Smooth muscle cell of the brain vasculature (primary cell): ENCODE results near the gene SOX5.
"Not testable (repeated sequence)": the region's sequence is repeated elsewhere in the genome, so short reads cannot be mapped to it uniquely, and the experiment has no call there.

ENCODE experiments used
- DNase-seq: peaks from one replicate; pipeline ENCODE4 v3.0.0-alpha.2; 2012; ENCODE audit warnings: low read depth, low spot score

The SOX5 gene

GRCh38 chr12:23757541-23757962 is 191.9 kb downstream of the SOX5 start:
- DNase-seq = no peak

GRCh38 chr12:23756416-23756815 is 193.1 kb downstream of the SOX5 start:
- DNase-seq = no peak

DNA sequence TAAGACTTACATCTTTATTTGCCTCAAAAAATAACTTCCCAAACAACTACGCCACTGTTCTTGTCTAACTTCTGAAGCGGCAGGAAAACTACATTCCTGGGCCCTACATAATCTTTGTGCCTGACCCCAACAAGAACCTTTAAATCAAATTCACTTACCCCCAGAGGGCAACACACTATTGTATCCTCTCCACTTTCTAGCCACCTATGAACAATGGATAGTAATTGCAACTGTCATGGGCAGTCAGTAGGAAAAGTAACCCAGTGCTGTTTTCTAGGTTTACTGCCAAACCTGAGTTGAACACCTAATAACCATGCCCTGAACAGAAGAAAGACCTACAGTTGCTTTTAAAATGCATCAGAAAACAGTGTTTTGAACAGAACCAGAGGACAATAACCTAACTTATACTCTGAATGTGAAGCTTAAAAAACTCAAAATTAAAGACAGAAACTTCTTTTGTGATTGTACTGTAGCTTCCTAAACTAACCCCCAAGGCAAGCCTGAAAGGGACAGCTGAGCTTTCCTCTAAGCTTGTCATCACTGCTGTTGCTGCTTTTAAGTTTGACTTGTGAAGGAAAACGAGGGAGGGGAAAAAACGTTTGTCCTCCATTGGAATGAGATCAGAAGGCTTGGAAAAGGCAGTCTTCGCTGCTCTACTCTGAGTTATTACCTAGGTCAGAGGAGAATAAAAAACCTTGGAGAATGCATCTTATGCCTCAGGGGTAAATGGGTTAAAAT is 195.7 kb downstream of the SOX5 start:
- DNase-seq = no peak

DNA sequence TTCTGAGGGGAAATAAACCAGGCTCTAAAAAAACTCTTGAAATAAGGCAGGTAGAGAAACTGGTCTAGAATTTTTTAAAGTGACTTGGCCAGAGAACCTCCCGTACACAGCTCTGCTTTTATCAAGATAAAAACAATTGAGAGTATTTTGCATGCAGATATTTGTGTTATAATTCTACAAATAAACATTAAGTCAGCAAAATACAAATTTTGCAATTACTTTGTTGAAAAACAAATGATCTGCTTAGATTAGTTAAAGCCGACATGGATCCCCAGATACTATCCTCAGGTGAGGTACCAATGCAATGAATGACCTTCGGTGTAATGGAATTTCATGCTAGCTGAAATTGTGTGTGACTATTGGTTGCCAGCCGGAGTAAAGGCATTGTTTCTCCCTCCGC is 197.2 kb downstream of the SOX5 start:
- no peak for DNase-seq

DNA sequence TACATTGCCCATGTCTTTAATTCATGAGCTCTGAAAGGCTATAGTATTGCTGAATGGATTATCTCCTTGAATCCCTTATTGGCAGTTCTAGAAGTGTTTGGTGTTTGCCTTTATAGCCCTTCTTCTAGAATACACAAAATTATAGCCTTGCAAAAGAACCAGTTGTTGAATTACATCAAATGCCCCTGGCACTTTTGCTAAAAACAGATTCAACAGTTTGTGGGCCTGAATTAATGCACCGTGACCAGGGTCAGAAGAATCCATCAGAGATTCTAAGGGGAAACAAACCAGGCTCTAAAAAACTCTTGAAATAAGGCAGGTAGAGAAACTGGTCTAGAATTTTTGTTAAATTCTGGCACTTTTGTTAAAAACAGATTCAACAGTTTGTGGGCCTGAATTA is 197.8 kb downstream of the SOX5 start:
- no peak for DNase-seq

DNA sequence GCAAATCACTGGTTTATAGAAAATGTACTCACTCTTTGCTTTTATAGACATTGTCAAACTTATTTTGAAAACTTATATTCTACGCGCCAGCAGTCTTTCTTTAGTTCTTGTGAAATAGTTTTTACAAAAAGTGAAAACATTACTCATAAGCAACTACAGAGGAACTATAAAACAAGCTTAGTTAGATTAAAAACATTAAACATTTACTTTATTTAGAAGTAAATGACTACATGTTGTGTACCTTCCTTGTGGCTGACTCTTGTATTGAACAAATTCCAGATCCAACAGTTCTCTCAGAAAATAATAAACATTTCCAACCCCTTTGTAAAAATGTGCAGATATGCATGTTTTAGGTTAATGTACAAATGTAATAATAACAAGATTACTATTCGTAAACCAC is 198.5 kb downstream of the SOX5 start:
- DNase-seq = no peak

- DNase-seq = no peak
Measured at GRCh38 chr12:23744696-23745095, 204.8 kb downstream of the SOX5 start.

DNA sequence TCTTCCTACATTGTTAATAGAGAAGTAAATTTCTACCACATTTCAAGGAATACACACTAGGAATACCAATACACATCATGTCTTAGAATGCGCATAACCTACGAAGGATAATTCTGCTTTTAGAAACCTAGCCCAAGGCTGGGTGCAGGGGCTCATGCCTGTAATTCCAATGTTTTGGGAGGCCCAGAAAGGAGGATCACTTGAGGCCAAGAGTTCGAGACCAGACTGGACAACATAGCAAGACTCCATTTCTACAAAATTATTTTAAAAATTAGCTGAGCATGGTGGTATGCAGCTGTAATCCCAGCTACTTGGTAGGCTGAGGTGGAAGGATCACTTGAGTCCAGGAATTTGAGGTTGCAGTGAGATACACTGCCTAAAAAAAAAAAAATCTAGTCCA is 206.9 kb downstream of the SOX5 start:
- no peak for DNase-seq

- no peak for DNase-seq
Measured at GRCh38 chr12:23731493-23731892, 218.0 kb downstream of the SOX5 start.

DNA sequence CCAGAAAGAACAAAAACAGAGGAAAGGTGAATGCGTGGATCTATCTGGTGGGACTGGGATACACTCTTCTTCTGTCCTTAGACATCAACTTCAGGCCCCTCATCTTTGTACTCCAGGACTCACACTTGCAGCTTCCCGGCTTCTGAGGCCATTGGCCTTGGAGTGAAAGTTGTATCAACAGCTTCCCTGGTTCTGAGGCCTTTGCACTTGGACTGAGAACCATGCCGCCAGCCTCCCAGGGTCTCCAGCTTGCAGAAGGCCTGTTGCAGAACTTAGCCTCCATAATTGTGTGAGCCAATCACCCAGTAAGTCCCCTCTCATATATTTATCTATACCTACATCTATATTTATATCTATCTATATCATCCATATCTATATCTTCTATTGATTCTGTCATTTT is 218.4 kb downstream of the SOX5 start:
- DNase-seq = no peak

DNA sequence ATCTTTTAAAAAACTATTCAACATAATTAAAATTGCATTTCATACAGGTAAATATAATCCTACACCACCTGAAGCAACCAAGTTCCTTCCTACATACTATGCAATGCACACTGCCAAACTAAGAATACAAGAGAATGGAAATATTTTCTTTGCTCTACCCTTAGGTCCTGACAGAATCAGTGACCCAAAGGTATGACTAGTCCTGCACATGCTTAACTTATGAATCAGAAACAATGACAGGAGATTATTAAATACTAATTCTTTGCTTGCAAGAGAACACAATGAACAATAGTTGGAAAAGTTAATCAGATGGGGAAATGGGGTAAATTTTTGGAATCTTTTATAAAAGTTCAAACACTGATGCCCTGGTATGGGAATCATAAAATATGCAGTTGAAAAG is 220.1 kb downstream of the SOX5 start:
- no peak for DNase-seq

DNA sequence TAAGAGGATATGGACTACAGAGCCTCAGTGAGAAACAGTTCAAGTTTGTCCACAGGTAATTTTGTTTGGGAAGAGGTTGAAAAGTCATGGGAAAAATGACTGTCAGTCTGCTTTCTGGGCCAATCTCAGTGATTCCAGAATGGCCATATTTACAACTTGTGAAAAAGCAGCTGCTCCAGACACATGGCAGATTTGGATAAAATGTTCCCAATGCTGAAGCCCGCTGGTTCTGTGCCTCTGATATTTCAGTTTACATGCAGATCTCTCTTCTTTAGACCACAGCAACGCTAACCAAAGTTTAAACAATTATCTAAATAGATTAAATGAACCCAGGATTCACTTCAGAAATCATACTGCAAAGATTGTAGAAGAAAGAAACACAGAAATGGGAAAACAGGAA is 222.8 kb downstream of the SOX5 start:
- DNase-seq = no peak

- DNase-seq = no peak
Measured at GRCh38 chr12:23722655-23723054, 226.8 kb downstream of the SOX5 start.

DNA sequence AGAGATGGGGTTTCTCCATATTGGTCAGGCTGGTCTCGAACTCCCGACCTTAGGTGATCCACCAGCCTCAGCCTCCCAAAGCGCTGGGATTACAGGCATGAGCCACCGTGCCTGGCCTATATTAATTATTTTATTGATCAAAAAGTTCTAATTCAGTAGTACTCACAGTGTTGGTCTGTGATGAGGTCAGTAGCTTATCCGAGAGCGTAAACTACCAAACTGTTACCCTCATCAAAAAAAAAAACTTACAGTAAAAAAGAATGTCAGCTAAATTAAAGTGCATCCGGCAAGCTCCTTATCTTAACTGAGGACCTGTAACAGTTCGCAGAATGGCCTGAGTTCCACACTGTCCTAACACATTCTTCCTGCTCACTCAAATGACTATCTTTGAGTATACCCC is 228.2 kb downstream of the SOX5 start:
- DNase-seq = no peak

GRCh38 chr12:23719493-23719892 is 230.0 kb downstream of the SOX5 start:
- no peak for DNase-seq

GRCh38 chr12:23710361-23710760 is 239.1 kb downstream of the SOX5 start:
- not testable (repeated sequence) for DNase-seq

DNA sequence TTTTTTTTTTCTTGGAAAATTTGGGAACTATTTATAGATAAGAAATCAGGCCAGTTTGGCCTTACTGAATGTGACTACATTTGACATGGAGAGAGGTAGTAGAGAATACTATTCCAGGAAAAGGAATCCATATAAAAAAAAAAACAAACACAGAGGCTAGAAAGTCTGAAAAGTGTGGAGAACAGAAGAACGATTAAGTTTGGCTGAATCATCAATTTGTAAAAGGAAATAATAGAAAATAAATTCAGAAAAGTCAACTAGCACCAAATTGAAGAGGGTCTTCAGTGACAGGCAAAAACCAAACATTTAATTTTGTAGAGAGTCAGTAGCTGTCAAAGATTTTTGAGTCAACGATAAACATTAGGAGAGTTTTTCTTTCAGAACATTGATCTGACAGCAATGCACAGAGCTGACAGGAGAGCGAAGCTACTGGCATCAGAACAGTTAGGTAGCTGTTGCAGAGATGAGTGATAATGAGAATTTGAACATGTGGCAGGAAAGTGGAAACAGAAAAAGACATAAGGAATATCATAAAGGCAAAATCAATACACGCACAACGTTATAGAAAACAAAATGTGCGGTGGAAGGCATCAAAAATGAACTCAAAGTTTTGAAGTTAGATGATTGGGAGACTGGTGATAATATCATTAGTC is 241.2 kb downstream of the SOX5 start:
- DNase-seq = no peak

GRCh38 chr12:23707270-23707669 is 242.2 kb downstream of the SOX5 start:
- DNase-seq = no peak

DNA sequence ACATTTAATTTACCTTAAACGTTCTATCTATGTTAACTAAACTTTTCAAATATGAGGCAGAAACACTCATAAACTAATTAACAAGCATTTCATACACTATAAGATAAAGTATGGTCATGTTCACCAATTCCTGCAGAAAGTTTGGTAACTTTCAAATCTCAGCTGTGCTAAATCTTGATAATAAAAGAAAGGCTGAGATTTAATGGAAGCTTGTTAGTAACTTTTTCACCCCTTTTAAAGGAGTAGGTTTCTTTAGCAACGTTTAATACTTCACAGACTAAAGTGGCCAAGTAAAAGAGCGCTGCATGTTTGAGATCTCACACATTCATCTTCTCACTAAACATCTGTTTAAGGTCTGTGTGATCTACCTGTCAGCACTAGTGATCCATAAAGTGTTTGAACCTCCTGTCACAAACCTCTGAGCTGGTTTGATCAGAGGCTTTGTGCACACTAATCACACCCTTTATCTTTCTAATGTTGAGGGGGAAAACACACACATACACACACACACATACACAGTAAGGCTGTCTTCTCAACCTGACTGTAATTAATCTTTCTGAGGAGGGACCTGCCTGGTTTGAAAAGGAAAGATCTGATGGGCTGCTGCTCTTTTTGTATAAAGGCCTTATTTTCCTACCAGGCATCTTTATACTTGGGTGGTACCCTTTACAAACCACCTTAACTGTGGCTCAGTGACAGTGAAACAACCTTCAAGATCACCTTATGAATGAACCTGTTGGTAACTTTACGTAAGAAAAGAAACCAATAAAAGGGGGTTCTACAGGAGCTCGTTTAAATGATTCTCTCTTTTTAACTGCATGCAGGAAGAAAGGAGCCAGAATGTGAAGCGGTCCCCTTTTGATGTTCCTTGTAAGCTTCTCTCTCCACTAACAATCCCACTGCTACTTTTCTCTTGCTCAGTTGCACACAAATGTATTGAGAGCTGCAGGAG is 244.2 kb downstream of the SOX5 start:
- DNase-seq = no peak

GRCh38 chr12:23703051-23703450 is 246.4 kb downstream of the SOX5 start:
- no peak for DNase-seq

- no peak for DNase-seq
Measured at GRCh38 chr12:23699031-23699430, 250.4 kb downstream of the SOX5 start.

DNA sequence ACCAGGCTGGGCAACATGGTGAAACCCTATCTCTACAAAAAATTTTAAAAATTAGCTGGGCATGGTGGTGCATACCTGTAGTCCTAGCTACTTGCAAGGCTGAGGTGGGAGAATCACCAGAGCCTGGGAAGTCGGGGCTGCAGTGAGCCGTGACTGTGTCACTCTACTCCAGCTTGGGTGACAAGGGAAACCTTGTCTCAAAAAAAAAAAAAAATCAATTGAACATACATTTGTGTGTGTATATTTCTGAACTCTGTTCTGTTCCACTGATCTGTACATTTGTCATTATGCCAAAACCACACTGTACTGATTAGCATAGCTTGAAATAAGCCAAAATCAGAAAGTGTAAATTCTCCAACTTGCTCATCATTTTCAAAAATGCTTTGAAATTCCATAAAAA is 254.6 kb downstream of the SOX5 start:
- no peak for DNase-seq
